IMR-90 (cell line): ENCODE data around the gene ANKRD11. TPM values are rescaled to one million over a fixed set of nuclear protein-coding genes. Genes with fewer than 3 reads are reported as not detected.

Source experiments
- ATAC-seq: fragments of 200-7000 bp; cut with Tn5 transposase; 2 replicates; pipeline ENCODE4 v1.9.1; 2020; ENCODE audit warnings: low read depth, mild to moderate bottlenecking, moderate library complexity
- BruUV-seq: library from RNA; stranded (reverse); fragments of 400-500 nt; replicated peaks from 2 replicates; lab custom pipeline; 2021; lab: Mats Ljungman, UMichigan
- CTCF ChIA-PET: fragments of 300-600 bp; formaldehyde crosslinking; extraction: SDS; loops from one replicate; lab custom pipeline; 2021; ENCODE audit warnings: antibody characterized with exemption; lab: Yijun Ruan, JAX
- POLR2A ChIA-PET: fragments of 300-600 bp; sonication (Branson Sonifier 250); formaldehyde crosslinking; loops from one replicate; lab custom pipeline; 2022; ENCODE audit warnings: antibody characterized with exemption; ENCODE audit not compliant: unreplicated experiment; lab: Charles Lee
- DNase-seq: peaks from one replicate; pipeline ENCODE4 v3.0.0; 2013
- H2AFZ ChIP-seq: replicated peaks from 2 replicates; pipeline ENCODE3; 2013; ENCODE audit warnings: low read length, mild to moderate bottlenecking; ENCODE audit not compliant: poor library complexity
- H2AK5ac ChIP-seq: 2 replicates; pipeline ENCODE4 v1.6.1; 2013; ENCODE audit warnings: low read depth, low read length, inconsistent platforms
- H2AK9ac ChIP-seq: replicated peaks from 2 replicates; pipeline ENCODE3; 2013; ENCODE audit warnings: mild to moderate bottlenecking, low read depth, low read length, moderate library complexity; ENCODE audit not compliant: poor library complexity
- H2BK120ac ChIP-seq: 2 replicates; pipeline ENCODE4 v1.6.1; 2013; ENCODE audit warnings: low read depth, low read length, inconsistent platforms
- H2BK15ac ChIP-seq: 3 replicates; pipeline ENCODE4 v1.6.1; 2013; ENCODE audit warnings: low read depth, low read length, inconsistent platforms
- H2BK20ac ChIP-seq: 2 replicates; pipeline ENCODE4 v1.6.1; 2013; ENCODE audit warnings: low read depth, mild to moderate bottlenecking, inconsistent platforms, low read length, moderate library complexity
- H2BK5ac ChIP-seq: 2 replicates; pipeline ENCODE4 v1.6.1; 2013; ENCODE audit warnings: mild to moderate bottlenecking, low read depth, low read length, inconsistent platforms; ENCODE audit not compliant: poor library complexity, severe bottlenecking
- H3K14ac ChIP-seq: replicated peaks from 2 replicates; pipeline ENCODE4 v1.6.1; 2013; ENCODE audit warnings: low read depth, low read length, inconsistent platforms
- H3K18ac ChIP-seq: 2 replicates; pipeline ENCODE4 v1.6.1; 2013; ENCODE audit warnings: low read depth, low read length, control low read depth
- H3K23ac ChIP-seq: 2 replicates; pipeline ENCODE4 v1.6.1; 2013; ENCODE audit warnings: low read depth, low read length, inconsistent platforms
- H3K27ac ChIP-seq: 2 replicates; pipeline ENCODE4 v1.5.1; 2013; ENCODE audit warnings: mild to moderate bottlenecking, control low read depth, low read length; ENCODE audit not compliant: insufficient read depth
- H3K27me3 ChIP-seq: 2 replicates; pipeline ENCODE4 v1.6.1; 2013; ENCODE audit warnings: low read length; ENCODE audit not compliant: control insufficient read depth, insufficient read depth
- H3K36me3 ChIP-seq: 2 replicates; pipeline ENCODE4 v1.6.1; 2013; ENCODE audit warnings: low read length, mixed read lengths; ENCODE audit not compliant: control insufficient read depth, insufficient read depth
- H3K4ac ChIP-seq: 2 replicates; pipeline ENCODE4 v1.6.1; 2013; ENCODE audit warnings: low read depth, low read length, inconsistent platforms
- H3K4me1 ChIP-seq: 2 replicates; pipeline ENCODE4 v1.6.1; 2013; ENCODE audit warnings: low read length, mixed read lengths; ENCODE audit not compliant: control insufficient read depth, insufficient read depth
- H3K4me2 ChIP-seq: 2 replicates; pipeline ENCODE4 v1.6.1; 2013; ENCODE audit warnings: low read depth, mild to moderate bottlenecking, control low read depth, low read length, moderate library complexity
- H3K4me3 ChIP-seq: 2 replicates; pipeline ENCODE4 v1.5.1; 2013; ENCODE audit warnings: low read depth, mild to moderate bottlenecking, control low read depth, low read length, moderate library complexity; ENCODE audit not compliant: insufficient read depth
- H3K56ac ChIP-seq: 2 replicates; pipeline ENCODE4 v1.6.1; 2013; ENCODE audit warnings: low read length, inconsistent platforms; ENCODE audit not compliant: insufficient read depth; ENCODE audit errors: extremely low read depth
- H3K79me1 ChIP-seq, 2 experiments: 2 replicates each; pipeline ENCODE4 v1.6.1; 2013; ENCODE audit warnings: low read length in 2 of 2, inconsistent platforms in 1 of 2, low read depth in 1 of 2
- H3K9ac ChIP-seq: 2 replicates; pipeline ENCODE4 v1.6.1; 2013; ENCODE audit warnings: low read depth, low read length, control low read depth
- H3K9me1 ChIP-seq: 2 replicates; pipeline ENCODE4 v1.6.1; 2013; ENCODE audit warnings: low read length, inconsistent platforms; ENCODE audit not compliant: insufficient read depth
- H3K9me3 ChIP-seq: 2 replicates; pipeline ENCODE4 v1.6.1; 2013; ENCODE audit warnings: low read length; ENCODE audit not compliant: control insufficient read depth, insufficient read depth
- H4K20me1 ChIP-seq: 2 replicates; pipeline ENCODE4 v1.6.1; 2013; ENCODE audit warnings: low read length, inconsistent platforms; ENCODE audit not compliant: insufficient read depth
- H4K5ac ChIP-seq: 2 replicates; pipeline ENCODE4 v1.6.1; 2013; ENCODE audit warnings: mild to moderate bottlenecking, low read depth, low read length, control low read depth
- H4K8ac ChIP-seq, 2 experiments: 2 replicates each; pipeline ENCODE4 v1.6.1; 2013; ENCODE audit warnings: low read depth in 2 of 2, low read length in 2 of 2, control low read depth in 1 of 2, inconsistent platforms in 1 of 2
- H4K91ac ChIP-seq: 2 replicates; pipeline ENCODE4 v1.6.1; 2013; ENCODE audit warnings: low read depth, low read length, inconsistent platforms; ENCODE audit not compliant: insufficient read depth
- BHLHE40 ChIP-seq: fragments of 150-350 bp; IDR thresholded peaks from 2 replicates; pipeline ENCODE4 v1.6.1; 2016; ENCODE audit warnings: mild to moderate bottlenecking, low read depth, low read length
- CHD1 ChIP-seq: IDR thresholded peaks from 2 replicates; pipeline ENCODE4 v1.6.1; 2012; ENCODE audit warnings: low read depth, low read length, improper control_type of control experiment
- MAFK ChIP-seq: IDR thresholded peaks from 2 replicates; pipeline ENCODE4 v1.6.1; 2012; ENCODE audit warnings: low read depth, low read length, improper control_type of control experiment
- MAZ ChIP-seq: IDR thresholded peaks from 2 replicates; pipeline ENCODE4 v1.6.1; 2012; ENCODE audit warnings: low read depth, mild to moderate bottlenecking, low read length, improper control_type of control experiment, moderate library complexity, borderline replicate concordance
- RAD21 ChIP-seq: IDR thresholded peaks from 2 replicates; pipeline ENCODE4 v1.6.1; 2012; ENCODE audit warnings: low read length, improper control_type of control experiment
- SMC3 ChIP-seq: fragments of 150-350 bp; IDR thresholded peaks from 2 replicates; pipeline ENCODE4 v1.6.1; 2016; ENCODE audit warnings: low read depth, mild to moderate bottlenecking, antibody characterized with exemption, low read length, moderate library complexity
- USF2 ChIP-seq: fragments of 150-350 bp; IDR thresholded peaks from 2 replicates; pipeline ENCODE4 v1.6.1; 2017; ENCODE audit warnings: mild to moderate bottlenecking, antibody characterized with exemption, low read length, low read depth
- WGBS, 2 experiments: methylation state at CpG; one replicate each; pipeline versions ENCODE4 v1.1.5 to v1.1.7; 2013; ENCODE audit warnings: missing lambda C conversion rate in 2 of 2; ENCODE audit not compliant: insufficient read length in 1 of 2; ENCODE audit errors: extremely low coverage in 2 of 2; 5-methylcytosine and 5-hydroxymethylcytosine counted together
- dilution Hi-C: fragments of 300-500 bp; cut with HindIII; formaldehyde crosslinking; loops from one replicate; pipeline ENCODE4 v1.14.3; 2018; ENCODE audit warnings: low sequenced_read_pairs; ENCODE audit not compliant: unreplicated experiment
- in situ Hi-C: fragments of 300-500 bp; cut with MboI; formaldehyde crosslinking; loops from 3 replicates; pipeline ENCODE4 v1.14.3; 2019; ENCODE audit warnings: low sequenced_read_pairs, inconsistent platforms, mixed read lengths
- intact Hi-C: fragments of 100-400 bp; cut with micrococcal nuclease; formaldehyde crosslinking; loops from 2 replicates; pipeline ENCODE4 v1.10.0; 2022
- polyA plus RNA-seq, 3 experiments: library from polyadenylated mRNA; depleted of rRNA; stranded (reverse); fragments of >200 nt; gene quantifications; 2 replicates each; pipeline ENCODE4 v1.2.3, GENCODE V29; 2012; ENCODE audit warnings: low replicate concordance in 1 of 3
- total RNA-seq: library from RNA; depleted of rRNA; stranded (reverse); fragments of >200 nt; gene quantifications from 2 replicates; pipeline ENCODE4 v1.2.3, GENCODE V29; 2012
- TF ChIP-seq, protein P1 (sequence below): conservative IDR thresholded peaks from 2 replicates; pipeline ENCODE4 v1.5.1; 2012; ENCODE audit warnings: mild to moderate bottlenecking, low read depth, low read length, improper control_type of control experiment
- TF ChIP-seq, protein P2 (sequence below): fragments of 150-350 bp; IDR thresholded peaks from 2 replicates; pipeline ENCODE4 v1.6.1; 2016; ENCODE audit warnings: low read depth, mild to moderate bottlenecking, low read length, moderate library complexity, borderline replicate concordance

Gene ANKRD11
- total and polyA plus RNA-seq, 2 of the 4 experiments (the other 2 are of a cell fraction): 46.8 to 71.9 TPM

DNA sequence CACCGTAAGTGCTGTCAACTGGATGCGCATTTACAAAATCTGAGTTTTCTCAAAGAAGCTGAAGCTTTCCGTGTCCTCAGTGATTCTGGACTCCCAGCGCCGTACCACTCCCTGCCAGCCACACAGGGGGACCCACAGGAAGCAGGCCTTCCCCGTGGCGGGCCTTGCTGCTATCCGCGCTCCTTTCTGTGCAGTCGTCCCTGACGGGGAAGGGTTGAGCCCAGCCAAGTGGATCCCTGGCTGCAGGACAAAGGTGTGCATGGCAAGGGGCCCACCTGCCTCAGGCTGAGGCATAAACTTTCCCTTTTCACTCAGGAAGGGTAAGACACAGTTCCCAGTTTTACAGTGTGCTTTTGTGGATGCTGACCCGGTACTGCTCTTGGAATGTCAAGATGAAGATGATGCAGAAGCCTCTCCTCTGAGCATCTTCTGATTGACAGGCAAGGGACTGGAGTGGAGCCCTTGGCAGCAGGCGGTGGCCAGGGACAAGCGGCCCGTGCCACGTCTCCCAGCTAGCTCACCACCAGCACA, 93.0 kb downstream of the ANKRD11 start:
- CTCF ChIA-PET: no interaction called here
- dilution Hi-C loops: no loop called here
- no peak overlapping the region for H2BK5ac ChIP-seq

More for the DNA sequence above, 93.0 kb downstream of the ANKRD11 start:
- Histone ChIP-seq H3K9me1 (peaks cover 42% of the 10 kb centered on the region), H3K4ac (no peak overlapping the region), H3K9me3 (no peaks in the 10 kb centered on the region), H3K36me3 (peaks cover 3% of the 10 kb centered on the region; the same call in 1 of the 2 replicates), H3K27ac (no peak overlapping the region), H3K18ac (no peak overlapping the region), H3K14ac (no peak overlapping the region), H3K9ac (no peak overlapping the region), H3K27me3 (no peaks in the 10 kb centered on the region), H3K4me3 (no peak overlapping the region), H2BK15ac (no peak overlapping the region), H3K4me1 (peaks cover 20% of the 10 kb centered on the region), H2AK9ac (no peak overlapping the region), H3K4me2 (no peak overlapping the region), H3K79me1 (peaks cover 13 to 80% of the 10 kb centered on the region in 2 experiments), H4K5ac (no peak overlapping the region), H2BK120ac (no peak overlapping the region), H4K91ac (no peak overlapping the region), H3K56ac (no peak overlapping the region), H3K23ac (no peak overlapping the region), H2AFZ (peak overlapping the region; percentile 23), H2BK20ac (no peak overlapping the region), H2AK5ac (no peak overlapping the region), H4K20me1 (peaks cover 94% of the 10 kb centered on the region), H4K8ac (no peak overlapping the region)
- whole genome bisulfite sequencing, 2 experiments: 93% methylated on average over 8 of the region's 16 CpGs; no CpG with 5 or more reads in 1 of the 2 experiments
- intact Hi-C loops: no loop called here
- in situ Hi-C loops: no loop called here
- POLR2A ChIA-PET: interaction anchor here (0.7 kb wide), 1 partner anchor 21 kb away, joined by 8 read pairs; no protein-coding TSS in a partner anchor
- no TSS peak for BruUV-seq
- no peak for DNase-seq
- ATAC-seq: no peak
- TF ChIP-seq MAFK (no peak), BHLHE40 (no peak), CHD1 (no peak), RAD21 (no peak), SMC3 (no peak), USF2 (no peak), MAZ (no peak)
- TF ChIP-seq, protein P1, sequence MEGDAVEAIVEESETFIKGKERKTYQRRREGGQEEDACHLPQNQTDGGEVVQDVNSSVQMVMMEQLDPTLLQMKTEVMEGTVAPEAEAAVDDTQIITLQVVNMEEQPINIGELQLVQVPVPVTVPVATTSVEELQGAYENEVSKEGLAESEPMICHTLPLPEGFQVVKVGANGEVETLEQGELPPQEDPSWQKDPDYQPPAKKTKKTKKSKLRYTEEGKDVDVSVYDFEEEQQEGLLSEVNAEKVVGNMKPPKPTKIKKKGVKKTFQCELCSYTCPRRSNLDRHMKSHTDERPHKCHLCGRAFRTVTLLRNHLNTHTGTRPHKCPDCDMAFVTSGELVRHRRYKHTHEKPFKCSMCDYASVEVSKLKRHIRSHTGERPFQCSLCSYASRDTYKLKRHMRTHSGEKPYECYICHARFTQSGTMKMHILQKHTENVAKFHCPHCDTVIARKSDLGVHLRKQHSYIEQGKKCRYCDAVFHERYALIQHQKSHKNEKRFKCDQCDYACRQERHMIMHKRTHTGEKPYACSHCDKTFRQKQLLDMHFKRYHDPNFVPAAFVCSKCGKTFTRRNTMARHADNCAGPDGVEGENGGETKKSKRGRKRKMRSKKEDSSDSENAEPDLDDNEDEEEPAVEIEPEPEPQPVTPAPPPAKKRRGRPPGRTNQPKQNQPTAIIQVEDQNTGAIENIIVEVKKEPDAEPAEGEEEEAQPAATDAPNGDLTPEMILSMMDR: no peak
- TF ChIP-seq, protein P2, sequence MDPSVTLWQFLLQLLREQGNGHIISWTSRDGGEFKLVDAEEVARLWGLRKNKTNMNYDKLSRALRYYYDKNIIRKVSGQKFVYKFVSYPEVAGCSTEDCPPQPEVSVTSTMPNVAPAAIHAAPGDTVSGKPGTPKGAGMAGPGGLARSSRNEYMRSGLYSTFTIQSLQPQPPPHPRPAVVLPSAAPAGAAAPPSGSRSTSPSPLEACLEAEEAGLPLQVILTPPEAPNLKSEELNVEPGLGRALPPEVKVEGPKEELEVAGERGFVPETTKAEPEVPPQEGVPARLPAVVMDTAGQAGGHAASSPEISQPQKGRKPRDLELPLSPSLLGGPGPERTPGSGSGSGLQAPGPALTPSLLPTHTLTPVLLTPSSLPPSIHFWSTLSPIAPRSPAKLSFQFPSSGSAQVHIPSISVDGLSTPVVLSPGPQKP: no peak
